Fibroblast of lung (primary cell): ENCODE measurements around the gene TAMALIN. TPM values are rescaled to one million over a fixed set of nuclear protein-coding genes. Genes with fewer than 3 reads are reported as not detected.

ENCODE experiments used
- DNase-seq, 2 donors: peaks; one replicate each; pipeline versions ENCODE4 v3.0.0 to v3.0.0-alpha.2; 2010; ENCODE audit warnings: low read depth in 2 of 2
- H2AFZ ChIP-seq: 2 replicates; pipeline ENCODE4 v1.5.1; 2012; ENCODE audit warnings: low read length, control low read depth, inconsistent platforms
- H3K27ac ChIP-seq: 2 replicates; pipeline ENCODE4 v1.5.1; 2011; ENCODE audit warnings: low read length, control low read depth; ENCODE audit not compliant: insufficient read depth
- H3K27me3 ChIP-seq: 2 replicates; pipeline ENCODE4 v1.5.1; 2011; ENCODE audit warnings: mild to moderate bottlenecking, low read length; ENCODE audit not compliant: control insufficient read depth, insufficient read depth
- H3K36me3 ChIP-seq: 2 replicates; pipeline ENCODE4 v1.5.1; 2011; ENCODE audit warnings: low read length; ENCODE audit not compliant: control insufficient read depth, insufficient read depth
- H3K4me1 ChIP-seq: 2 replicates; pipeline ENCODE4 v1.5.1; 2011; ENCODE audit warnings: low read length; ENCODE audit not compliant: control insufficient read depth, insufficient read depth; ENCODE audit errors: extremely low read depth
- H3K4me2 ChIP-seq: 2 replicates; pipeline ENCODE4 v1.5.1; 2011; ENCODE audit warnings: low read length, control low read depth; ENCODE audit not compliant: insufficient read depth; ENCODE audit errors: extremely low read depth
- H3K4me3 ChIP-seq, 4 experiments: fragments of 200-600 bp in 1 of 4; sonication (generic) in 1 of 4; replicated peaks in 1 of 4; 2 replicates each; pipeline ENCODE4 v1.5.1; 2011 to 2016; ENCODE audit warnings: low read length in 4 of 4, low read depth in 3 of 4, mild to moderate bottlenecking in 3 of 4, control low read depth in 2 of 4, inconsistent platforms in 1 of 4, mixed read lengths in 1 of 4; ENCODE audit not compliant: insufficient read depth in 1 of 4; ENCODE audit errors: control extremely low read depth in 1 of 4
- H3K79me2 ChIP-seq: 2 replicates; pipeline ENCODE4 v1.5.1; 2012; ENCODE audit warnings: mild to moderate bottlenecking, low read length, inconsistent platforms; ENCODE audit not compliant: control insufficient read depth, insufficient read depth
- H3K9ac ChIP-seq: 2 replicates; pipeline ENCODE4 v1.5.1; 2011; ENCODE audit warnings: mild to moderate bottlenecking, low read length, control low read depth; ENCODE audit not compliant: insufficient read depth
- H3K9me3 ChIP-seq: 2 replicates; pipeline ENCODE4 v1.5.1; 2012; ENCODE audit warnings: low read depth, low read length; ENCODE audit not compliant: control insufficient read depth, insufficient read depth
- H4K20me1 ChIP-seq: 2 replicates; pipeline ENCODE4 v1.5.1; 2011; ENCODE audit warnings: low read length; ENCODE audit not compliant: control insufficient read depth, insufficient read depth; ENCODE audit errors: extremely low read depth
- EZH2 ChIP-seq: IDR thresholded peaks from 2 replicates; pipeline ENCODE4 v1.5.1; 2012; ENCODE audit warnings: low read length, control low read depth, mild to moderate bottlenecking; ENCODE audit errors: missing control alignments
- polyA plus RNA-seq, 2 donors: library from polyadenylated mRNA; depleted of rRNA in 1 of 2; stranded (reverse) in 1 of 2; unstranded in 1 of 2; fragments of >200 nt; gene quantifications; 2 replicates each; pipeline ENCODE4 v1.2.1, GENCODE V29; 2011 to 2012; ENCODE audit warnings: missing spikeins in 1 of 2
- total RNA-seq: library from RNA; depleted of rRNA; stranded (reverse); fragments of >200 nt; gene quantifications from 2 replicates; pipeline ENCODE4 v1.2.1, GENCODE V29; 2014
- TF ChIP-seq, protein P1 (sequence below), 2 donors: IDR thresholded peaks in 1 of 2; conservative IDR thresholded peaks in 1 of 2; 1 replicate in 1 of 2; 2 replicates in 1 of 2; pipeline ENCODE4 v1.5.1; 2011 to 2012; ENCODE audit warnings: low read length in 2 of 2, control low read depth in 1 of 2, inconsistent platforms in 1 of 2, low read depth in 1 of 2, mild to moderate bottlenecking in 1 of 2

Gene TAMALIN
- total and polyA plus RNA-seq, 2 donors (not counting 1 experiment from before 2014, with no cell fraction given) = 5.3 to 12.1 TPM

DNA sequence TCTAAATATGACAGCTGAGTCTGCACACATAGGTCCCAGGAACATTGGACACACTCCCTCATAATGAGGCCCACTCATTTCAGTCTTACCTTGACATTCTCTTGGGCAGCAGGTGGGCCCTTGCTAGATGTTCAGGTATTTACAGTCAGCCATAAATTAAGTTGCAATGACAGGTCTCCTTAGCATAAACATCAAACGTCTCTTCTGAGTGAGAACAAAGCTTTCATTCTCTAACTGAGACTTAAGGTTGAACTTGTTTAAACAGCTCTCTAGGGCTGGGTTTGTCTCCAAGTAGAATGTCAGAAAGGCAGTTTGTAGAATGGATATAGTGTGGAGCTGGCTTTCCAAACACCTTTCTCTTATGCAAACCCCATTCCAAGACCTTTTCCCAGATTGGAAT, 44.9 kb upstream of the TAMALIN start:
- Histone ChIP-seq H2AFZ (no peak overlapping the region), H3K9ac (no peak overlapping the region), H3K4me2 (no peak overlapping the region), H3K4me3 (no peak overlapping the region), H3K27me3 (no peaks in the 10 kb centered on the region), H4K20me1 (no peaks in the 10 kb centered on the region), H3K27ac (no peak overlapping the region), H3K36me3 (no peaks in the 10 kb centered on the region), H3K9me3 (no peaks in the 10 kb centered on the region), H3K79me2 (peaks cover 5% of the 10 kb centered on the region), H3K4me1 (no peaks in the 10 kb centered on the region)
- DNase-seq = no peak
- TF ChIP-seq, protein P1, sequence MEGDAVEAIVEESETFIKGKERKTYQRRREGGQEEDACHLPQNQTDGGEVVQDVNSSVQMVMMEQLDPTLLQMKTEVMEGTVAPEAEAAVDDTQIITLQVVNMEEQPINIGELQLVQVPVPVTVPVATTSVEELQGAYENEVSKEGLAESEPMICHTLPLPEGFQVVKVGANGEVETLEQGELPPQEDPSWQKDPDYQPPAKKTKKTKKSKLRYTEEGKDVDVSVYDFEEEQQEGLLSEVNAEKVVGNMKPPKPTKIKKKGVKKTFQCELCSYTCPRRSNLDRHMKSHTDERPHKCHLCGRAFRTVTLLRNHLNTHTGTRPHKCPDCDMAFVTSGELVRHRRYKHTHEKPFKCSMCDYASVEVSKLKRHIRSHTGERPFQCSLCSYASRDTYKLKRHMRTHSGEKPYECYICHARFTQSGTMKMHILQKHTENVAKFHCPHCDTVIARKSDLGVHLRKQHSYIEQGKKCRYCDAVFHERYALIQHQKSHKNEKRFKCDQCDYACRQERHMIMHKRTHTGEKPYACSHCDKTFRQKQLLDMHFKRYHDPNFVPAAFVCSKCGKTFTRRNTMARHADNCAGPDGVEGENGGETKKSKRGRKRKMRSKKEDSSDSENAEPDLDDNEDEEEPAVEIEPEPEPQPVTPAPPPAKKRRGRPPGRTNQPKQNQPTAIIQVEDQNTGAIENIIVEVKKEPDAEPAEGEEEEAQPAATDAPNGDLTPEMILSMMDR (conservative IDR thresholded peaks at IDR 0.05 in 1 of 2, IDR thresholded peaks at IDR 0.05 in 1 of 2; ENCODE audit: low read depth in 1 of 2, low read length in 2 of 2) = no peak
- no peak for TF ChIP-seq EZH2

DNA sequence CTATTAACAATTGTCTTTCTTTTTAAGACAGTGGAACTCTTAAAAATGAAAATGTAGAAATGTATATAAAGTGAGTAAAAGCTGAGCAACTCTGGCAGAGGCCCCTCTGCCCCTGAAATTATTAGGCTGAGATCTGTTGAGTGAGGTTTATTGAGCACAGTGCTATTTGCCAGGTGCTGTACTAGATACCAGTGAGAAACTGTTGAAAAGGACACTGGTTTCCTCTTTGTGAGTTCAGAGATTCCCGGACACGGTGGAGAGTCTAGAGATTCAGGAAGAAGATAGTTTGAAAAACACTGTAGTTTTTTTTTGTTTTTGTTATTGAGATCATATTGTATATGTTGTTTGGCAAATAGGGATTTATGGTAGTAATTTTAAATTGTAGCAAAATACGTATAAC, 44.0 kb upstream of the TAMALIN start:
- Histone ChIP-seq H2AFZ (no peak overlapping the region), H3K4me1 (no peaks in the 10 kb centered on the region), H3K36me3 (no peaks in the 10 kb centered on the region), H3K4me3 (no peak overlapping the region), H3K79me2 (peaks cover 3% of the 10 kb centered on the region), H3K9ac (no peak overlapping the region), H4K20me1 (no peaks in the 10 kb centered on the region), H3K9me3 (no peaks in the 10 kb centered on the region), H3K4me2 (no peak overlapping the region), H3K27ac (no peak overlapping the region), H3K27me3 (no peaks in the 10 kb centered on the region)
- no peak for DNase-seq
- TF ChIP-seq EZH2 = no peak
- TF ChIP-seq, protein P1 (conservative IDR thresholded peaks at IDR 0.05 in 1 of 2, IDR thresholded peaks at IDR 0.05 in 1 of 2; ENCODE audit: low read depth in 1 of 2, low read length in 2 of 2) = no peak

DNA sequence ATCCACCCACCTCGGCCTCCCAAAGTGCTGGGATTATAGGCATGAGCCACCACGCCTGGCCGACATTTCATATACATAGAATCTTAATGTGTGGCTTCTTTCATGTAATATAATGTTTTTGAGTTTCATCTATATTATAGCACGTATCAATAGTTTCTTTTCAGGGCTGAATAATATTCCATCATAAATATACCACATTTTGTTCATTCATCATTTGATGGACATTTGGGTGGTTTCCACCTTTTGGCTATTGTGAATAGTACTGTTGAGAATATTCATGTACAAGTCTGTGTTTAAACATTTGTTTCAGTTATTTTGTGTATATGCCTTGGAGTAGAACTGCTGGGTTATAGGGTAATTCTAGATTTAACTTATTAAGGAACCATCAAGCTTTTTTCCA, 43.3 kb upstream of the TAMALIN start:
- Histone ChIP-seq H4K20me1 (no peaks in the 10 kb centered on the region), H3K9ac (no peak overlapping the region), H3K4me2 (no peak overlapping the region), H3K4me3 (no peak overlapping the region), H3K36me3 (no peaks in the 10 kb centered on the region), H3K27me3 (no peaks in the 10 kb centered on the region), H3K79me2 (peaks cover 5% of the 10 kb centered on the region), H2AFZ (no peak overlapping the region), H3K27ac (no peak overlapping the region), H3K9me3 (no peaks in the 10 kb centered on the region), H3K4me1 (no peaks in the 10 kb centered on the region)
- TF ChIP-seq, protein P1 (conservative IDR thresholded peaks at IDR 0.05 in 1 of 2, IDR thresholded peaks at IDR 0.05 in 1 of 2; ENCODE audit: low read depth in 1 of 2, low read length in 2 of 2) = no peak
- TF ChIP-seq EZH2 = no peak
- no peak for DNase-seq
